WTC11 (cell line): ENCODE measurements around the gene PMEPA1. TPM values are rescaled to one million over a fixed set of nuclear protein-coding genes. Genes with fewer than 3 reads are reported as not detected.
A peak's percentile ranks its signal among the peaks of the same experiment; 100 is the strongest.

ENCODE experiments used
- ATAC-seq: fragments of 200-7000 bp; cut with Tn5 transposase; 2 replicates; pipeline ENCODE4 v1.10.0; 2021; ENCODE audit warnings: mild to moderate bottlenecking, moderate library complexity
- CTCF ChIA-PET: fragments of 300-600 bp; sonication (Branson Sonifier 250); formaldehyde crosslinking; loops from one replicate; lab custom pipeline; 2021; ENCODE audit warnings: antibody characterized with exemption; lab: Charles Lee
- POLR2A ChIA-PET: fragments of 350-600 bp; sonication (Branson Sonifier 250); formaldehyde crosslinking; loops from one replicate; lab custom pipeline; 2021; ENCODE audit warnings: antibody characterized with exemption; lab: Charles Lee
- DNase-seq: peaks from one replicate; pipeline ENCODE4 v3.0.0; 2021; ENCODE audit warnings: low spot score
- H3K27ac Mint-ChIP-seq: 2 replicates; pipeline ENCODE4 v1.8.0; 2021; ENCODE audit warnings: mixed read lengths
- H3K27me3 Mint-ChIP-seq: 2 replicates; pipeline ENCODE4 v1.8.0; 2021; ENCODE audit warnings: low read depth, mild to moderate bottlenecking, moderate library complexity, mixed read lengths
- H3K36me3 Mint-ChIP-seq: 2 replicates; pipeline ENCODE4 v1.8.0; 2021; ENCODE audit warnings: mixed read lengths
- H3K4me1 Mint-ChIP-seq: 2 replicates; pipeline ENCODE4 v1.8.0; 2022; ENCODE audit warnings: mixed read lengths
- H3K4me3 Mint-ChIP-seq: 2 replicates; pipeline ENCODE4 v1.8.0; 2021; ENCODE audit warnings: mild to moderate bottlenecking, moderate library complexity, mixed read lengths
- H3K9me3 Mint-ChIP-seq: 2 replicates; pipeline ENCODE4 v1.8.0; 2021; ENCODE audit warnings: mixed read lengths
- CREM ChIP-seq: sonication (generic); formaldehyde crosslinking; IDR thresholded peaks from 2 replicates; pipeline ENCODE4 v1.8.1; 2022; ENCODE audit warnings: mild to moderate bottlenecking, missing genetic modification reagents, moderate library complexity
- GTF2I ChIP-seq: fragments of 250-450 bp; sonication (Bioruptor Pico); conservative IDR thresholded peaks from 2 replicates; pipeline ENCODE4 v1.4.0; 2021; ENCODE audit warnings: mild to moderate bottlenecking
- JUN ChIP-seq: sonication (generic); formaldehyde crosslinking; IDR thresholded peaks from 2 replicates; pipeline ENCODE4 v1.8.0; 2023; ENCODE audit warnings: mild to moderate bottlenecking, missing genetic modification reagents
- NR2C2 ChIP-seq: sonication (generic); formaldehyde crosslinking; IDR thresholded peaks from 2 replicates; pipeline ENCODE4 v1.8.0; 2022; ENCODE audit warnings: mild to moderate bottlenecking, missing genetic modification reagents
- TEAD4 ChIP-seq: sonication (generic); formaldehyde crosslinking; IDR thresholded peaks from 2 replicates; pipeline ENCODE4 v1.8.0; 2022; ENCODE audit warnings: mild to moderate bottlenecking, missing genetic modification reagents
- TP53 ChIP-seq: sonication (generic); formaldehyde crosslinking; IDR thresholded peaks from 2 replicates; pipeline ENCODE4 v1.8.1; 2023; ENCODE audit warnings: mild to moderate bottlenecking, missing genetic modification reagents
- ZNF232 ChIP-seq: sonication (generic); formaldehyde crosslinking; IDR thresholded peaks from 2 replicates; pipeline ENCODE4 v1.8.0; 2022; ENCODE audit warnings: mild to moderate bottlenecking, missing genetic modification reagents
- total RNA-seq: library from RNA; stranded (reverse); gene quantifications from 3 replicates; pipeline ENCODE4 v1.2.3, GENCODE V29; 2021
- TF ChIP-seq, protein P1 (sequence below): fragments of 200-600 bp; IDR thresholded peaks from 2 replicates; pipeline ENCODE4 v1.8.0; 2022; ENCODE audit warnings: antibody characterized with exemption
- TF ChIP-seq, protein P2 (sequence below): sonication (generic); formaldehyde crosslinking; conservative IDR thresholded peaks from 2 replicates; pipeline ENCODE4 v1.8.1; 2022; ENCODE audit warnings: mild to moderate bottlenecking, missing genetic modification reagents
- TF ChIP-seq, protein P3 (sequence below): fragments of 250-450 bp; sonication (Bioruptor Pico); conservative IDR thresholded peaks from 2 replicates; pipeline ENCODE4 v1.9.0; 2021; ENCODE audit warnings: mild to moderate bottlenecking
- TF ChIP-seq, protein P4 (sequence below): fragments of 250-450 bp; sonication (Bioruptor Pico); IDR thresholded peaks from 2 replicates; pipeline ENCODE4 v1.8.0; 2021; ENCODE audit warnings: mild to moderate bottlenecking
- TF ChIP-seq, protein P5 (sequence below): sonication (generic); formaldehyde crosslinking; IDR thresholded peaks from 2 replicates; pipeline ENCODE4 v1.8.0; 2023; ENCODE audit warnings: mild to moderate bottlenecking, missing genetic modification reagents
- TF ChIP-seq, protein P6 (sequence below): sonication (generic); formaldehyde crosslinking; IDR thresholded peaks from 2 replicates; pipeline ENCODE4 v1.8.1; 2023; ENCODE audit warnings: mild to moderate bottlenecking, missing genetic modification reagents
- TF ChIP-seq, protein P7 (sequence below): sonication (generic); formaldehyde crosslinking; IDR thresholded peaks from 2 replicates; pipeline ENCODE4 v1.8.1; 2023; ENCODE audit warnings: mild to moderate bottlenecking, missing genetic modification reagents
- TF ChIP-seq, protein P8 (sequence below): sonication (generic); formaldehyde crosslinking; IDR thresholded peaks from 2 replicates; pipeline ENCODE4 v1.8.1; 2022; ENCODE audit warnings: missing genetic modification reagents, borderline replicate concordance

PMEPA1 gene
- total RNA-seq, 1 experiment from 2014 or later: 40.6 TPM

DNA sequence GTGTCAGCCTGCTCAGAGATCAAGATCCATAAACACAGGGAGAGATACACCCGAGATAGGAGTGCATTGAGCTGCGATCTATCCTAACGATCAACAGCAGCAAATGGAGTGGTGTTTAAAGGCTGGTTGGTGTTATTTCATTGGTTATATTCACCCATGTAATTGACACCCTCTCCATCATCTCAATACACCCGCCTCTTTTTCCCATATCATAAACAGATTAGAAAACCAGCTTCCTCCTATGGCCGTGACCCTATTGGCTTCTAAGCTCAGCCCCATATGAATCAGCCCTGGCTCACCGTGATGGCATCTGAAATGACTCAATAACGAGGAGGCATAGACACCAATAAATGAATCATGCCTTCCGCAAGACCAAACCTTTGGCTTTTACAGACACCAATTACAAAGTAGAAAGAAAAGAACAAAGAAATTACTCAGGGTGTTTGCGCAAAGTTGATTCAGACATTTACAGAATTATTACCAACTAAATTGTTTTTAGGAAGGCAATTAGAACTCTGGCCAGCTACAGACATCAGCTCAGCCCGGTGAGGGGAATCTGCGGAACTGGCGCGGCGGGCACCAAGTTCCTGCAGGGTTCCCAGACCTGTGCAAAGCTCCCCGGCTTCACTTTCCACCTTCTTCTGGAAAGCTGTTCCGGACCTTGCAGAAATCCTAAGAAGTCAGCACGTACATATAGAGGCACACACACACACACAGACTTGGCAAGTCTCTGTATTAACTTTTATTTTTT lies 11.5 kb downstream of the PMEPA1 start:
- no peaks in the 10 kb centered on the region for H3K36me3 Mint-ChIP-seq
- no peak overlapping the region for H3K4me3 Mint-ChIP-seq
- ChIA-PET POLR2A (no interaction called here), CTCF (interaction anchor here (1.6 kb wide), 1 partner anchor 76 kb away, joined by 4 read pairs; no protein-coding TSS in a partner anchor)
- peaks cover 83% of the 10 kb centered on the region for H3K4me1 Mint-ChIP-seq
- TF ChIP-seq, protein P1, sequence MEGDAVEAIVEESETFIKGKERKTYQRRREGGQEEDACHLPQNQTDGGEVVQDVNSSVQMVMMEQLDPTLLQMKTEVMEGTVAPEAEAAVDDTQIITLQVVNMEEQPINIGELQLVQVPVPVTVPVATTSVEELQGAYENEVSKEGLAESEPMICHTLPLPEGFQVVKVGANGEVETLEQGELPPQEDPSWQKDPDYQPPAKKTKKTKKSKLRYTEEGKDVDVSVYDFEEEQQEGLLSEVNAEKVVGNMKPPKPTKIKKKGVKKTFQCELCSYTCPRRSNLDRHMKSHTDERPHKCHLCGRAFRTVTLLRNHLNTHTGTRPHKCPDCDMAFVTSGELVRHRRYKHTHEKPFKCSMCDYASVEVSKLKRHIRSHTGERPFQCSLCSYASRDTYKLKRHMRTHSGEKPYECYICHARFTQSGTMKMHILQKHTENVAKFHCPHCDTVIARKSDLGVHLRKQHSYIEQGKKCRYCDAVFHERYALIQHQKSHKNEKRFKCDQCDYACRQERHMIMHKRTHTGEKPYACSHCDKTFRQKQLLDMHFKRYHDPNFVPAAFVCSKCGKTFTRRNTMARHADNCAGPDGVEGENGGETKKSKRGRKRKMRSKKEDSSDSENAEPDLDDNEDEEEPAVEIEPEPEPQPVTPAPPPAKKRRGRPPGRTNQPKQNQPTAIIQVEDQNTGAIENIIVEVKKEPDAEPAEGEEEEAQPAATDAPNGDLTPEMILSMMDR: no peak
- H3K9me3 Mint-ChIP-seq: no peaks in the 10 kb centered on the region
- no peak overlapping the region for H3K27ac Mint-ChIP-seq
- no peak for ATAC-seq
- H3K27me3 Mint-ChIP-seq: no peaks in the 10 kb centered on the region
- no peak for DNase-seq

DNA sequence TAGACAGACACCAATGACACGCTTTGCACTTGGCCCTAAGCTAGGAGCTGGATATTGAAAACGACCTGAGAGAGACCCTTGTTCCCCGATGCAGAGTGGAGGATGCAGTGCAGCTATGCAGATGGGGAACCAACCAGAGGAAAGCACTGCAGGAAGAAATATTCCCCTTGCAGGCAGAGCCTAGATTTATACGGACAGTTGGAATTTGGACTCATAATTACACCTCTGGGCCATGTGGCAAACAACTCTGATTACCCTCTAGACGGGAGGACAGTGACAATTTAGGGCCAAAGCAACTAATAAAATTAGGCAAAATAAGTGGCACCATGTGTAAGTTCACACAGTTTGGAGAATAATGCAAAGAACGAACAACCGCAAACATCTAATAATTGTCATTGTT lies 12.3 kb downstream of the PMEPA1 start:
- H3K4me3 Mint-ChIP-seq: no peak overlapping the region
- no peaks in the 10 kb centered on the region for H3K36me3 Mint-ChIP-seq
- ATAC-seq (no peak), DNase-seq (no peak)
- peaks cover 85% of the 10 kb centered on the region for H3K4me1 Mint-ChIP-seq
- ChIA-PET POLR2A (no interaction called here), CTCF (interaction anchor here (1.0 to 1.1 kb wide), 2 partner anchors 12 to 14 kb away, joined by 3 to 4 read pairs; partner anchors contain the start of gene PMEPA1)
- TF ChIP-seq, protein P2, sequence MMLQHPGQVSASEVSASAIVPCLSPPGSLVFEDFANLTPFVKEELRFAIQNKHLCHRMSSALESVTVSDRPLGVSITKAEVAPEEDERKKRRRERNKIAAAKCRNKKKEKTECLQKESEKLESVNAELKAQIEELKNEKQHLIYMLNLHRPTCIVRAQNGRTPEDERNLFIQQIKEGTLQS (CRISPR knock-in tag): no peak
- no peak for TF ChIP-seq NR2C2
- no peaks in the 10 kb centered on the region for H3K9me3 Mint-ChIP-seq
- H3K27ac Mint-ChIP-seq: peak overlapping the region; percentile 85; the same call in 1 of the 2 replicates
- no peaks in the 10 kb centered on the region for H3K27me3 Mint-ChIP-seq

DNA sequence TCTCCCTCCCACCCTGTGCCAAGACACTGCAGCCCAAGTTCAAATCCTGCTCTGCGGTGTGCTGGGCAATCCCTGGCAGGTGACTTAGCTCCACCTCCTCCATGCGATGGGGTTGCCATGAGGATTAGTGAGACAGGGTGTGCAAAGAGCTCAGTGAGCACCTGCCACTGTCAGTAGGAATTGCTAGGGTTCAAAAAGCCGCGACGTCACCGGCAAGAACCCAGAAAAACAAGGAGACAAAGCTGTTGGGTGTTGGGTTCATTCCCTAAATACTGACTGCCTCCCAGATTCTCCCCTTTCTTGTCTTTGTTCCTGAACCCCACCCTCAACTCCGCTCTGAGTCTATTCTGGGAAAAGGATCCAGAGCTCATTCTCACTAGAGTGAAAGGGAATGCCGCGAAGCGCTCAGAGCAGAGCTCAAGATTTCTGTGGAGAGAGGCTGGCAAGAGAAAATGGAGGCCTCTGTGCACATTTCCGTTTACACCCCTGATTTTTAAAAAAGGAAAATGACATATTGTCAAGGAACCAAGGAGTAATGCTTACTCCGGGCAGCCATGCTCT lies 13.3 kb downstream of the PMEPA1 start:
- Mint-ChIP-seq H3K27me3 (no peaks in the 10 kb centered on the region), H3K9me3 (no peaks in the 10 kb centered on the region), H3K4me1 (peaks cover 85% of the 10 kb centered on the region), H3K4me3 (no peak overlapping the region), H3K36me3 (no peaks in the 10 kb centered on the region), H3K27ac (0 out of 2 replicates have a peak overlapping the region, but pooled peaks have one; percentile 41)
- CTCF ChIA-PET: interaction anchor here (0.8 to 1.1 kb wide), 2 partner anchors 13 to 391 kb away, joined by 3 read pairs; no protein-coding TSS in a partner anchor
- DNase-seq: no peak
- POLR2A ChIA-PET: no interaction called here
- ATAC-seq: no peak
- TF ChIP-seq CREM (CRISPR knock-in tag) (no peak), ZNF232 (no peak), TEAD4 (CRISPR knock-in tag) (no peak), JUN (CRISPR knock-in tag) (no peak), TP53 (CRISPR knock-in tag) (no peak), GTF2I (CRISPR knock-in tag) (no peak)
- TF ChIP-seq, protein P3, sequence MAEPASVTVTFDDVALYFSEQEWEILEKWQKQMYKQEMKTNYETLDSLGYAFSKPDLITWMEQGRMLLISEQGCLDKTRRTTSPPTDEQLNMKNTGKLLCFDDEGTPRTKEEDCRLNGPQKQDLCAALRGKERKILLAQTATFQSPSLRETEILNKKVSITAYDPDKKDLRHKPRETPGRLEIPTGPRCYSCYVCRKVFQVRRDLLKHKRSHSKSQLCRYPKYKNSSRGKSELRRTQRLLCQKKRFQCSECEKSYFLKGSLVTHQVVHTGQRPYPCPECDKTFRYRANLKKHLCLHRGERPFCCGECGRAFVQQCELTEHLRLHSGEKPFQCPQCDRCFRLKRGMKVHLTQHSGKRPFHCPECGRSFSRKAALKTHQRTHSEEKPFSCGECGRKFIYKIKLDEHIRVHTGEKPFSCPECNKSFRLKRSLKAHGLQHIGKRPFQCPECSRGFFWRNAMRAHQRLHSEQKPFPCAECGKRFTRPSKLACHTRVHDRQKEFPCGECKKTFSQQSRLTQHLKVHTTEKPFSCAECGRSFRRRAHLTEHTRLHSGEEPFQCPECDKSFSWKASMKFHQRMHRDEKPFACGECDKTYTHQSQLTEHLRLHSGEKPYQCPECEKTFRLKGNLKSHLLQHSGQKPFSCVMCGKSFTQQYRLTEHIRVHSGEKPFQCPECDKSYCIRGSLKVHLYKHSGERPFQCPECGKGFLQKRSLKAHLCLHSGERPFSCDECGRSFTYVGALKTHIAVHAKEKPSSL: no peak
- TF ChIP-seq, protein P4, sequence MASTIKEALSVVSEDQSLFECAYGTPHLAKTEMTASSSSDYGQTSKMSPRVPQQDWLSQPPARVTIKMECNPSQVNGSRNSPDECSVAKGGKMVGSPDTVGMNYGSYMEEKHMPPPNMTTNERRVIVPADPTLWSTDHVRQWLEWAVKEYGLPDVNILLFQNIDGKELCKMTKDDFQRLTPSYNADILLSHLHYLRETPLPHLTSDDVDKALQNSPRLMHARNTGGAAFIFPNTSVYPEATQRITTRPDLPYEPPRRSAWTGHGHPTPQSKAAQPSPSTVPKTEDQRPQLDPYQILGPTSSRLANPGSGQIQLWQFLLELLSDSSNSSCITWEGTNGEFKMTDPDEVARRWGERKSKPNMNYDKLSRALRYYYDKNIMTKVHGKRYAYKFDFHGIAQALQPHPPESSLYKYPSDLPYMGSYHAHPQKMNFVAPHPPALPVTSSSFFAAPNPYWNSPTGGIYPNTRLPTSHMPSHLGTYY (CRISPR knock-in tag): no peak
- TF ChIP-seq, protein P5, sequence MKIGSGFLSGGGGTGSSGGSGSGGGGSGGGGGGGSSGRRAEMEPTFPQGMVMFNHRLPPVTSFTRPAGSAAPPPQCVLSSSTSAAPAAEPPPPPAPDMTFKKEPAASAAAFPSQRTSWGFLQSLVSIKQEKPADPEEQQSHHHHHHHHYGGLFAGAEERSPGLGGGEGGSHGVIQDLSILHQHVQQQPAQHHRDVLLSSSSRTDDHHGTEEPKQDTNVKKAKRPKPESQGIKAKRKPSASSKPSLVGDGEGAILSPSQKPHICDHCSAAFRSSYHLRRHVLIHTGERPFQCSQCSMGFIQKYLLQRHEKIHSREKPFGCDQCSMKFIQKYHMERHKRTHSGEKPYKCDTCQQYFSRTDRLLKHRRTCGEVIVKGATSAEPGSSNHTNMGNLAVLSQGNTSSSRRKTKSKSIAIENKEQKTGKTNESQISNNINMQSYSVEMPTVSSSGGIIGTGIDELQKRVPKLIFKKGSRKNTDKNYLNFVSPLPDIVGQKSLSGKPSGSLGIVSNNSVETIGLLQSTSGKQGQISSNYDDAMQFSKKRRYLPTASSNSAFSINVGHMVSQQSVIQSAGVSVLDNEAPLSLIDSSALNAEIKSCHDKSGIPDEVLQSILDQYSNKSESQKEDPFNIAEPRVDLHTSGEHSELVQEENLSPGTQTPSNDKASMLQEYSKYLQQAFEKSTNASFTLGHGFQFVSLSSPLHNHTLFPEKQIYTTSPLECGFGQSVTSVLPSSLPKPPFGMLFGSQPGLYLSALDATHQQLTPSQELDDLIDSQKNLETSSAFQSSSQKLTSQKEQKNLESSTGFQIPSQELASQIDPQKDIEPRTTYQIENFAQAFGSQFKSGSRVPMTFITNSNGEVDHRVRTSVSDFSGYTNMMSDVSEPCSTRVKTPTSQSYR: no peak
- TF ChIP-seq, protein P6, sequence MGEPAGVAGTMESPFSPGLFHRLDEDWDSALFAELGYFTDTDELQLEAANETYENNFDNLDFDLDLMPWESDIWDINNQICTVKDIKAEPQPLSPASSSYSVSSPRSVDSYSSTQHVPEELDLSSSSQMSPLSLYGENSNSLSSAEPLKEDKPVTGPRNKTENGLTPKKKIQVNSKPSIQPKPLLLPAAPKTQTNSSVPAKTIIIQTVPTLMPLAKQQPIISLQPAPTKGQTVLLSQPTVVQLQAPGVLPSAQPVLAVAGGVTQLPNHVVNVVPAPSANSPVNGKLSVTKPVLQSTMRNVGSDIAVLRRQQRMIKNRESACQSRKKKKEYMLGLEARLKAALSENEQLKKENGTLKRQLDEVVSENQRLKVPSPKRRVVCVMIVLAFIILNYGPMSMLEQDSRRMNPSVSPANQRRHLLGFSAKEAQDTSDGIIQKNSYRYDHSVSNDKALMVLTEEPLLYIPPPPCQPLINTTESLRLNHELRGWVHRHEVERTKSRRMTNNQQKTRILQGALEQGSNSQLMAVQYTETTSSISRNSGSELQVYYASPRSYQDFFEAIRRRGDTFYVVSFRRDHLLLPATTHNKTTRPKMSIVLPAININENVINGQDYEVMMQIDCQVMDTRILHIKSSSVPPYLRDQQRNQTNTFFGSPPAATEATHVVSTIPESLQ: no peak
- TF ChIP-seq, protein P7, sequence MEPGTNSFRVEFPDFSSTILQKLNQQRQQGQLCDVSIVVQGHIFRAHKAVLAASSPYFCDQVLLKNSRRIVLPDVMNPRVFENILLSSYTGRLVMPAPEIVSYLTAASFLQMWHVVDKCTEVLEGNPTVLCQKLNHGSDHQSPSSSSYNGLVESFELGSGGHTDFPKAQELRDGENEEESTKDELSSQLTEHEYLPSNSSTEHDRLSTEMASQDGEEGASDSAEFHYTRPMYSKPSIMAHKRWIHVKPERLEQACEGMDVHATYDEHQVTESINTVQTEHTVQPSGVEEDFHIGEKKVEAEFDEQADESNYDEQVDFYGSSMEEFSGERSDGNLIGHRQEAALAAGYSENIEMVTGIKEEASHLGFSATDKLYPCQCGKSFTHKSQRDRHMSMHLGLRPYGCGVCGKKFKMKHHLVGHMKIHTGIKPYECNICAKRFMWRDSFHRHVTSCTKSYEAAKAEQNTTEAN (CRISPR knock-in tag): no peak
- TF ChIP-seq, protein P2 (CRISPR knock-in tag): no peak
- TF ChIP-seq, protein P8, sequence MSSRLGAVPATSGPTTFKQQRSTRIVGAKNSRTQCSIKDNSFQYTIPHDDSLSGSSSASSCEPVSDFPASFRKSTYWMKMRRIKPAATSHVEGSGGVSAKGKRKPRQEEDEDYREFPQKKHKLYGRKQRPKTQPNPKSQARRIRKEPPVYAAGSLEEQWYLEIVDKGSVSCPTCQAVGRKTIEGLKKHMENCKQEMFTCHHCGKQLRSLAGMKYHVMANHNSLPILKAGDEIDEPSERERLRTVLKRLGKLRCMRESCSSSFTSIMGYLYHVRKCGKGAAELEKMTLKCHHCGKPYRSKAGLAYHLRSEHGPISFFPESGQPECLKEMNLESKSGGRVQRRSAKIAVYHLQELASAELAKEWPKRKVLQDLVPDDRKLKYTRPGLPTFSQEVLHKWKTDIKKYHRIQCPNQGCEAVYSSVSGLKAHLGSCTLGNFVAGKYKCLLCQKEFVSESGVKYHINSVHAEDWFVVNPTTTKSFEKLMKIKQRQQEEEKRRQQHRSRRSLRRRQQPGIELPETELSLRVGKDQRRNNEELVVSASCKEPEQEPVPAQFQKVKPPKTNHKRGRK: no peak
